HL-60 (cell line): ENCODE measurements around the gene CINP.

Experiments
- CTCF ChIP-seq: IDR thresholded peaks from one replicate; pipeline ENCODE4 v1.5.1; 2011; ENCODE audit warnings: low read length, control low read depth, inconsistent platforms; ENCODE audit not compliant: insufficient read depth
- GABPA ChIP-seq: IDR thresholded peaks from 2 replicates; pipeline ENCODE4 v1.6.1; 2012; ENCODE audit warnings: low read depth
- POLR2AphosphoS5 ChIP-seq: IDR thresholded peaks from 2 replicates; pipeline ENCODE4 v1.6.1; 2012; ENCODE audit warnings: low read depth
- REST ChIP-seq: IDR thresholded peaks from 2 replicates; pipeline ENCODE4 v1.6.1; 2012; ENCODE audit warnings: low read depth; ENCODE audit not compliant: insufficient replicate concordance
- SPI1 ChIP-seq: IDR thresholded peaks from 2 replicates; pipeline ENCODE4 v1.6.1; 2012; ENCODE audit warnings: low read depth, mild to moderate bottlenecking, borderline replicate concordance

GRCh38 chr14:102320671-102321455, 41.8 kb downstream of the CINP start:
- TF ChIP-seq GABPA (no peak), CTCF (no peak), SPI1 (no peak), POLR2AphosphoS5 (no peak), REST (no peak)
